GM23338 (cell line): ENCODE measurements around the gene GNA12.

Source experiments
- EZH2phosphoT487 ChIP-seq: fragments of 200-600 bp; sonication (generic); IDR thresholded peaks from one replicate; pipeline ENCODE4 v1.8.1; 2018; ENCODE audit warnings: antibody characterized with exemption; ENCODE audit not compliant: unreplicated experiment
- TF ChIP-seq, protein P1 (sequence below), 2 experiments: fragments of 200-600 bp in 1 of 2; sonication (generic) in 1 of 2; conservative IDR thresholded peaks; 2 replicates each; pipeline versions ENCODE4 v1.5.1 to v1.6.1; 2016 to 2017; ENCODE audit warnings: antibody characterized with exemption in 2 of 2, low read depth in 2 of 2, mild to moderate bottlenecking in 2 of 2, moderate library complexity in 1 of 2

DNA sequence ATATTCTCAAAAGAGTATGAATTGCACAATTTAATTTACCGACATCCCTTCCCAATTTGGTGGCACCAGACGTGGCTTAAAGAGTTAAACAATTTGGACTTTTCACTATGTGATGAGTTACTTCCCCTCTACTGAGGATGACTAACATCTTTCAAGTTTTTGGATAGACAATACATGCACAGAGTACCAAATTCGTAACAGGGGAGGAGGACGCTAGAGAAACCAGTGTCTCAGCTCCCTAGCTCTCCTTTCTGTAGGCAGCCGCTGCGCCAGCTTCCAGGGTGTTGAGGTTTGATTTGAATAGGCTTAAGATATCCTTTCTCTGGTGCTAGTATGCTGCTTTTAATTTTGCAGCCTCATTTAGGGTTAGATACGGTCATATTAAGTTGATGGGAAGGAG is 69.2 kb downstream of the GNA12 start:
- TF ChIP-seq, protein P1, sequence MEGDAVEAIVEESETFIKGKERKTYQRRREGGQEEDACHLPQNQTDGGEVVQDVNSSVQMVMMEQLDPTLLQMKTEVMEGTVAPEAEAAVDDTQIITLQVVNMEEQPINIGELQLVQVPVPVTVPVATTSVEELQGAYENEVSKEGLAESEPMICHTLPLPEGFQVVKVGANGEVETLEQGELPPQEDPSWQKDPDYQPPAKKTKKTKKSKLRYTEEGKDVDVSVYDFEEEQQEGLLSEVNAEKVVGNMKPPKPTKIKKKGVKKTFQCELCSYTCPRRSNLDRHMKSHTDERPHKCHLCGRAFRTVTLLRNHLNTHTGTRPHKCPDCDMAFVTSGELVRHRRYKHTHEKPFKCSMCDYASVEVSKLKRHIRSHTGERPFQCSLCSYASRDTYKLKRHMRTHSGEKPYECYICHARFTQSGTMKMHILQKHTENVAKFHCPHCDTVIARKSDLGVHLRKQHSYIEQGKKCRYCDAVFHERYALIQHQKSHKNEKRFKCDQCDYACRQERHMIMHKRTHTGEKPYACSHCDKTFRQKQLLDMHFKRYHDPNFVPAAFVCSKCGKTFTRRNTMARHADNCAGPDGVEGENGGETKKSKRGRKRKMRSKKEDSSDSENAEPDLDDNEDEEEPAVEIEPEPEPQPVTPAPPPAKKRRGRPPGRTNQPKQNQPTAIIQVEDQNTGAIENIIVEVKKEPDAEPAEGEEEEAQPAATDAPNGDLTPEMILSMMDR (conservative IDR thresholded peaks at IDR 0.05; ENCODE audit: low read depth in 2 of 2) = no peak
- no peak for TF ChIP-seq EZH2phosphoT487
